Measurements from ENCODE around the gene NELFA.

Gene NELFA

DNA sequence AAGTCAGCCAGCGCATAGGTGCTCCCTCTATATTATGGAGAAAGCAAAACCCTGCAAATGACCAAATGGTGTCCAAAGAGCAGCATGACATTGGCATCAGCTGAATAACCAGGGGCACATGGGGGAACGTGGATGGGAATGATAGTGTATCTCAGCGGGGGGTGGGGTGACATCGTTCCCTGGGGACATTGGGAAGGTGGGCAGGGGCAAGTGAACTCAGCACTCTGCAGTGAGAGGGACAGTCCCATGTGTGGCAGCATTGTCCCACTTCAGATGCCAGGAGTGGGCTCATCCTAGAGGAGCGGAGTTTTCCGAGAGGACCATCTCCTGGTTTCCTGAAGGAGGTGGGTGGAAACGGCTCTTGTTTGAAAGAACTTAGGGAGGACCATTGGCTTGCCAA, 64.8 kb downstream of the NELFA start:
- in situ Hi-C loops (cut with MboI; ENCODE audit: low sequenced_read_pairs): no loop called here

DNA sequence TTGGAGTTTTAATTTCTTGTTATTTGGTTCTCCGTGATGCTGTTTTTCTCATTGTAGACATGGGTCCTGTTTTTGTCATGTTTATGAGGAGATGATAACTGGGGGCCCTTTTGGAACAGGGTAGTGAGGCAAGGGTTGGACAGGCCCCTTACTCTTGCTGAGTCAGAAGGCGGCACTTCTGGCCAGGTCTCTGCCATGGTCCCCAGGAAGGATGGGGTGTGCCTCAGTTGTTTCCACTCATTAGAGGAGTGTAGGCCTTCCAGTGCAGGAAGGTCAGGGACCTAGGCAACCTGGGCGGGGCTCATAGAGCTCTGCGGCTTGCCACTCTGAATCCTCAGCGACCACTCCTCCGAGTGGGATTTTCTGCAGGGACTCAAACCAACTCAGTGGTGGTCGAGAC, 68.2 kb downstream of the NELFA start:
- in situ Hi-C loops (cut with MboI; ENCODE audit: low sequenced_read_pairs): no loop called here

DNA sequence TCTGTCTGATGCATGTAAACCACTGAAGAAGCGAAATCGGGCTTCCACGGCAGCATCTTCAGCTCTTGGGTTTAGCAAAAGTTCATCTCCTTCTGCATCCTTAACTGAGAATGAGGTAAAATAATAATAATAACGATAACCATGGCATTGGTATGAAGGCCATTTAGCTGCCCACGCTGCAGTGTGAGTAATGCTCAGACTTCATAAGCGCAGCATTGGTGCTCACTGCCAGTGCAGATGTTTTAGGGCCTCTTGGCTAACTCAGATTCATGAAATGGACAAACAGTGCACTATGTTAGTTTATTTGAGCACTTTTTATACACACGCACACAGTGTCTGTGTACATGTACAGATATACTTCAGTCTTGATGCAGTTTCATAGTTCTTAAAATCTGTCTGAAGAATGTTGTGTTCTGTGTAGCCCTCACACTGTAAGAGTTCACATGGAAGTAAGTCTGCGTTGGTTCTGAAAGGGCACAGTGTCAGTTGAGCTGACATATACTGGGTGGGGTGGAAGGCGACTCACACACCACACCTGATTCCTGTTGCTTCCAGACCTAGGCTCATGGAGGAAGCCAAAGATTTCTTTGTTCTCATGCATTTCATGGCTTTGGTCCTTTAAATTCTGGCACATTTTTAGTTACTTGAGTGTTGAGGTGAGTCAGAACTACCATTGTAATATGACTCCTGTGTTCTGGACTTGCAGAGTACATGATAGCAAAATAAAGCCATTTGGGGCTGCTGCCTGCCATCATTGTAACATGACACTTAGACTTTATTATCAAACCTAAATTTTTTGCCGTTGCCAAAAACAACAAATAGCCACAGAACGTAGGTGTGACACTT, 68.9 kb downstream of the NELFA start:
- in situ Hi-C loops (cut with MboI; ENCODE audit: low sequenced_read_pairs): no loop called here

DNA sequence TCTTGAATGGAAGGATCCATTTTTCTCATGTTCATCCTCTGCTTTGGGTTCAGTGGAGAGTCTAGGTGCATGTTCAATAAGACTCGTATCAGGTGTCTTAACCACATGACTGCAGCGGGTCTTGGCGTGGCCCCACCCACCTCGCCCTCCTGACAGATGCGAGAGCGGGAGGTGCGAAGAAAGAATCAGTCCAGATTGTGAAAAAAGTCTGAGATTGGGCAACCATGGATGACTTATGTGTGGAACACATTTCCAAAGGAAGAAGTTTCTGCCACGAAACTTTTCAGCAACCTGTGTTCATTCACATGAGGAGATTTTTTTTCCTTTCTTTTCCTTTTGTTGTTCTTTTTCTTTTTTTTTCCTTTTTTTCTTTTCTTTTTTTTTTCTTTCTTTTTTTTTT, 70.7 kb downstream of the NELFA start:
- in situ Hi-C loops (cut with MboI; ENCODE audit: low sequenced_read_pairs): no loop called here

DNA sequence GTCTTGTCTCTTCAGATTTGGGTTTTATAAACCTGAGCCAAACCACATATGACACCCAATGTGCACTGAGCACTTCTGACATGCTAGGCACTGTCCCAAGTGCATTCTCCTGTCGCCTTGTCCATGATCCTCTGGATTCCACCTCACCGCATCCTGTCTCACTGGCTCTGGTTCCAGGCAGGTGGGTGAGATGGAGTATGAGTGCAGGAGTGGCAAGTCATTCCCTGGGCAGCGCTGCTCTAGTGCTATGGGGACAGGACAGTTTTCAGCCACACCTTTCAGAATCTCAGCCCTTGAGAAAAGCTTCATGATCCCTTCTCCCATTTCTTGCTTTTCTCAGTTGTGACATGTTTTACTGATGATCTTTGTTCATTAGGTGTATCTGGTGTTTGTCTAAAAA, 71.2 kb downstream of the NELFA start:
- in situ Hi-C loops (cut with MboI; ENCODE audit: low sequenced_read_pairs): no loop called here

DNA sequence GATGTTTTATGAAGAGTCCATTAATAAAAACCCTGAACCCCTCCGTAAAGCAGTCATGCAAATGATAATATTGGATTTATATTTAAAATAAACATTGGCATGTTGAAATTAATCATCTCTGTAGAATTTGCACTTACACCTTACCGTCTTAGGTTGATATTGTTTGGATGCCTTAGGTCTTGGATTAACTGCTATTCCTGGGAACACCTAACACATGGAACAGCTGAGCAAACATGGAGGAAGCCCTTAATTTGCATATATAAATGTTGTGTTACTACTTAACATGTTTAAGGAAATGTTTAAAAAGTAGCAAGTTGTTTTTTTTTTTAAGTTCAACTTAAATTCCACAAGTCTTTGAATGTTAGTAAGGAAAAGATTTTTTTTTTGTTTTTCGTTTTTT, 75.1 kb downstream of the NELFA start:
- in situ Hi-C loops (cut with MboI; ENCODE audit: low sequenced_read_pairs): no loop called here

DNA sequence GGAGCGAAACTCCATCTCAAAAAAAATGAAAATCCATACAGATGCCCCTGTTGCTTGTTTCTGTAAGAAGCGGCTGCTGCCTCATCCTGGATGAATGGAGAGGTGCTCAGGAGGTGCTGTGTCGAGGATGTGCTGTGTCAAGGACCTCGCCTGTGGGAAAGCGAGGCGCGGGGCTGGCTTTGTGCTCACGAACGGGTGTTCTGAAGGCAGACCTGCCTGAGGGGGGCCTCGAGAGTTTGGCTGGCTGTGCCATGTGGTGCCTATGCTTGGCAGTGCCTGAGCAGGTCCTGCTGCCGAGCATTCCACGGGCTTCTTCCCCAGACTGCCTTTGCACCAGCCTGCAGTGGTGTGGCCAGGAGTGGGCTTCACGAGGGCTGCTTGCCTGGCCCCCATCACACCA, 76.0 kb downstream of the NELFA start:
- in situ Hi-C loops (cut with MboI; ENCODE audit: low sequenced_read_pairs): no loop called here

All from hTERT RPE-1 (cell line).